SHP77 treated with DMSO at 0.1 percent for 48 hours (cell line): ENCODE measurements around the gene MKI67.
A peak's percentile ranks its signal among the peaks of the same experiment; 100 is the strongest.

ENCODE experiments used
- DNase-seq: peaks from one replicate; lab custom pipeline; 2025; lab: John Stamatoyannopoulos, UW

The MKI67 gene

GRCh38 chr10:128084364-128084763 is 41.9 kb downstream of the MKI67 start:
- no peak for DNase-seq

GRCh38 chr10:128083191-128083895 is 42.9 kb downstream of the MKI67 start:
- no peak for DNase-seq

- no peak for DNase-seq
These were observed 44.5 kb downstream of the MKI67 start for GRCh38 chr10:128081720-128082119.

DNA sequence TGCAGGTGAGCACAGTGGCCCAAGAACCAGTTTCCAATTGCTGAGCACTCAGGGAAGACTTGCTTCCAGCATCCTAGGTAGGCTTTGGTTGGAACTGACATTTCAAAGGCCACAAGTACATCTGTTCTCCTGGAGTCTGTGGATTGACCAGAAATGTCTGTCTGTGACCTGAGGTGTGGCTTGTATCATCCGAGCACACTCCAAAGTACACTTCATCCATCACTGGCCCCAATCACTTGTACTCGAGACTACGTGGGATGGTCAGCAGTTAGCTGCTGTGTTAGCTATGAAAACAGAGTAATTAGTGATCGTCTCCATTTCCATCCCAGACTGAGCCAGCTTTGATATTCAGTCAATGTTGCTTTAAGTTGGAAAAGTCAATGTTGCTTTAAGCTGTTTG is 45.0 kb downstream of the MKI67 start:
- DNase-seq: no peak

GRCh38 chr10:128080641-128081040 is 45.6 kb downstream of the MKI67 start:
- DNase-seq: no peak

- no peak for DNase-seq
These were observed 46.0 kb downstream of the MKI67 start for GRCh38 chr10:128080231-128080630.

DNA sequence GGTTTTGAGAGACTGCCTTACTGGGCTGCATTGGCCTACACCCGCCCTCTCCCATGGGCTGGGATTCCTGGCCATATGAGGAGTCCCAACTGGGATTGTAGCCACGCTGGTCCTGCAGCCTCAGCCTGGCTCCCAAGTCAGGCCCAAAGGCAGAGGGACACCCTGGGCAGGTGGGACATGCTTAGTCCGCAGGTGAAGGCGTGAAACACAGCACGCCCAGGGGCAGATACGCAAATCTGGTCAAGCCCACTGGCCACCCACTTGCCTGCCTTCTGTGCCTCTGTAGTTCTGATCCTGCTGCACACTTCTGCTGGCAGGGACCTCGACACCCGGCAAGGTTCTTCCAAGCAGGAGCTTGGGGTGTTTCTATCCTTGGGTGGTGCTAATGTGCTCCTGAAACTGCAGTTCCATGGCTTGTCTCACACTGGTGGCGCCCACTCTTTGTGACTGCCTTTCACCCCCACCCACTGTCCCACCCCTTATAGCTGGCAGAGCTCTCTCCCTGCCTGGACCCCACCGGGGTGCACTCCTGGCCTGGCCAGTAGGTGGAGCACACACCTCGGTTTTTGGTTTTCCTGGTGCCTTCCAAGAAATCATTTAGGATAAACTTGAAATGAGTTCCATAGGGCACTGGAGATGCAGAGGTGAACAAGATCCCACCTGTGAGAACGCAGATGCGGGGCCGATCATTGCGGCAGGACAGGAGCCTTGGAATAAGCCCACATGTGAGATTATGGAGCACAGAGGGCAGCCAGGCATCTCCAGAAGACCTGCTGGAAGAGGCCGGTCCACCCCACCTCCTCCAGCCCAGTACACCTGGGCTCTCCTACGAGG is 47.9 kb downstream of the MKI67 start:
- no peak for DNase-seq

- no peak for DNase-seq
These were observed 48.9 kb downstream of the MKI67 start for GRCh38 chr10:128077155-128077875.

GRCh38 chr10:128074589-128074988 is 51.6 kb downstream of the MKI67 start:
- no peak for DNase-seq

DNA sequence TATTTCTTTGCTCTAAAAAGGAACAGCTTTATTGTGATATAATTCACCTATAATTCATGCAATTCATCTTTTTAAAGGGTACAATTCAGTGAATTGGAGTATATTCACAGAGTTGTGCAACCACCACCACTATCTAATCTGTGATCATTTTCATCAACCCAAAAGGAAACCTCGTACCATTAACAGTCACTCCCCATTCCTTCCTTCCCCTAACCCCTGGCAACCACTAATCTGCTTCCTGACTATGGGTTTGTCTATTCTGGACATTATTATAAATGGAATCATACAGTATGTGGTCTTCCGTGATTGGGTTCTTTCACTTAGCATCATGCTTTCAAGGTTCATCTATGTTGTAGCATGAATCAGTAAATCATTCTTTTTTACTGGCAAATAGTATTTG is 52.3 kb downstream of the MKI67 start:
- DNase-seq: no peak

GRCh38 chr10:128072941-128073645 is 53.1 kb downstream of the MKI67 start:
- no peak for DNase-seq

GRCh38 chr10:128072046-128072445 is 54.2 kb downstream of the MKI67 start:
- DNase-seq: no peak

DNA sequence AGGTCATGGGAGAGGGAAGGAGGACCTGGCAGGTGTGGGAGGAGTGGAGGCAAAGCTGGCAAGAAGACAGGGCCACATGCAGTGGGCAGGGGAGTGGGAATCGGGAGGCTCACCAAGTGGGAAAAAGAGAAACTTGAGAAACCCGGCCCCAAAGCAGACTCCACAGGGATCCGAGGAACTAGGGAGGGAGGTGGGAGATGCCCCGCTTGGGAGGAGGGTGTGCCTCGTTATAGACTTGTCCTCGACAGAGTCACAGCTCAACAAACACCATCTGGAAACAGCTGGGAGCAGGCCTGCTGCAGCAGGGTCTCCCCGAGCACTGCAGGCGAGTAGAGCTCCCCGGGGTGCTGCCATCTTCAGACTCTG is 54.8 kb downstream of the MKI67 start:
- DNase-seq: no peak

GRCh38 chr10:128070721-128071416 is 55.4 kb downstream of the MKI67 start:
- no peak for DNase-seq

DNA sequence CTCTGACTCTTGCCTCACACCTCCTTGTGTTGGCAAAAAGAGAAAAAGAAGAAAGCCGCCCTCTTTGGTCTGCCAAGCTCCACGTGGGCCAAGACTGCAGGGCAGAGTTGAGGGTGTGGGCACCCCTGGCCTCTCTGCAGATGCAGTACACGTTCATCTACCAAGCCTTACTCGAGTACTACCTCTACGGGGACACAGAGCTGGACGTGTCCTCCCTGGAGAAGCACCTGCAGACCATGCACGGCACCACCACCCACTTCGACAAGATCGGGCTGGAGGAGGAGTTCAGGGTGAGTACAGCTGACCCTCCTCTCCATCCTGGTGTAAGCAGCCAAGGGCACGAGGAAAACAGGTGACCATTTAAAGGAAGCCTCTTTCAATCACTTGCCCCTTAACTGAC is 56.1 kb downstream of the MKI67 start:
- no peak for DNase-seq

DNA sequence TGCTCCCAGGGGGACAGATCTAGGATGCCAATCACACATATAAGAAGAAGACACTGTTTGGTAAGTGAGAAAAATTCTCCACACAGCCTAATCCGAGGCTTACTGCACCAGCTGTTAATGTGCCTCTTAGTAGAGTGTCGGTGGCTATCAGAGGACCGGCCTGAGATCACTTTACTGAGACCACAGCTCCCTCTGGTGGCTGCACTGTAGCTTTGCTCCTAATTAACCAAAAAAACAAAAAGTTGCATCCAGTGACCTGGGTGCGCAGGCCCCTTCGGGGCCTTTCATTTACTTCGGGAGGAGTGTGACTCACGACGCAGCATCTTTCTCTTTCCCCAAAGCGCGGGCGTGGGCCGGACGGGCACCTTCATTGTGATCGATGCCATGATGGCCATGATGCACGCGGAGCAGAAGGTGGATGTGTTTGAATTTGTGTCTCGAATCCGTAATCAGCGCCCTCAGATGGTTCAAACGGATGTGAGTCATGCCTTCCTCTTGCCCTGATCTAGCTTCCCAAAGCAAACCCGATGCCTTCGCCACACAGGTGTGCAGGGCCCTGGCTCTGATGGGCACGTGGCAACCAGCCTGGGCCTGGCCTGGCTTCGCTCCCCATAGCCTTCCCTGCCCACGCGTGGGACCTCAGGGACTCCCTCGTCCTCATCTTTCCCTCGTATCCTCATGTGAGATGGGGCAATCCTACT is 56.7 kb downstream of the MKI67 start:
- peak; percentile 26 for DNase-seq

DNA sequence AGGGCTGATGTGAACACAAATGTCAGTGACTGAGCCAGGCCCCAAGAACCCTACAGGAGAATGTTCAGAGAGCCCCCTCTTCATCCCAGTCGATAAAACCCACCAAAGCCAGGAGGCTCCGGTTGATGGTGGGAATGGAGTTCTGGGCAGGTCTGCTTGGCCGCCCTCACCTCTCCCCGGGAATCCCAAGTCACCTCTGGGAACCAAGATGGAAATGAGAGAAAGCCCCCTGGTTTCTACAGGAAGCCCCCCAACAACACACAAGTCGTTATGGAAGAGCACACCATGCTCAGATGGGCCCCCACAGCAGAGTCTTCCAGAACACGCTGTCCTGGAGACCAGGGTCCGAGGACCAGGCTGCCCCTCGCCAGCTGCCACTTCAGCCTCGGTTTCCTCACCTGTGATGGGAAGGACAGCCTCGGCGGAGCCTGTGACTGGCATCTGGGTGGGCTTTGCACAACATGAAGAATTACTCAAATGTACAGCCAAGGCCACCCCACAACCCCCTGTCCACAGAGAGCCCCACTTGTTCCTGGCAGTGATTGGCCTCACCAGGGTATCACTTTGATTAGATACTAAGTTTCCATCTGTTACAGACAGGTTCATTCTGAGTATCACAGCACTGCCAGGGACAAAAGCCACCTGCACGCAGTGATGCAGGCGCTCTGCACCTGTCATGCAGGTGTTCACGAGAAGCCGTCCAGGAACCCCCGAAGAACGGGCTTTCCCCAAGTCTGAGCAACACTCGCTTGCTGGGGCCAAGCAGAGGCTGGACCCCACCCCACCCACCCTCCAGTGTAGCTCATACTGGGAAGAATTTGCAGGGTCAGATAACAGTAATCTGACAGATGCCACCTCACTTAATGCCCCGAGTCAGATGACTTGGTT is 57.6 kb downstream of the MKI67 start:
- DNase-seq: no peak

DNA sequence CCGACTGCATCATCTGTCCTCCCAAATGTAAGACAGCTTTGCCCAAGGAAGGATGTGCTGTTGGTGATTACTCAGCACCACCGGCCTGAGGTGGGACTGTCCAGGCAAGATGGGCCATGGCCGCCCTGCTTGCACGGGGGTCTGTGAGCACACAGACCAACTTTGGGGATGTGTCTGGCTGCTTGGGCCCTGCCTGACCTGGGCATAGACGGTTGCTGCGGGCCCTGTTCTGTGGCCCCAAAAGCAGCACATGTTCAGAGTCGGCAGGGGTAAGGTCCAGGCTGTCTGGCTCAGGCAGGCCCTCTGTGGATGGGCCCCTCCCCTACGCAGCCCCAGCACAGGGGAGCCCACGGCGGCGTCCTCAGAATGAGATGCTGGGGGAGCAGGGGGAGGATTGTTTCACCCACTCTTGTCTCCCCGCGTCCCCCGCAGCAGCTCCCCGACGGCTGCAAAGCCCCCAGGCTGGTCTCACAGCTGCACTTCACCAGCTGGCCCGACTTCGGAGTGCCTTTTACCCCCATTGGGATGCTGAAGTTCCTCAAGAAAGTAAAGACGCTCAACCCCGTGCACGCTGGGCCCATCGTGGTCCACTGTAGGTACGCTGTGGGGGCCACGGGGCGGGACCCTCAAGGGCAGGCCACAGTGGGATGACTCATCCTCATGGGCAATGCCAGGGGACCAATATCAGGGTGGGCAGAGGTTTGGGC is 58.4 kb downstream of the MKI67 start:
- no peak for DNase-seq

DNA sequence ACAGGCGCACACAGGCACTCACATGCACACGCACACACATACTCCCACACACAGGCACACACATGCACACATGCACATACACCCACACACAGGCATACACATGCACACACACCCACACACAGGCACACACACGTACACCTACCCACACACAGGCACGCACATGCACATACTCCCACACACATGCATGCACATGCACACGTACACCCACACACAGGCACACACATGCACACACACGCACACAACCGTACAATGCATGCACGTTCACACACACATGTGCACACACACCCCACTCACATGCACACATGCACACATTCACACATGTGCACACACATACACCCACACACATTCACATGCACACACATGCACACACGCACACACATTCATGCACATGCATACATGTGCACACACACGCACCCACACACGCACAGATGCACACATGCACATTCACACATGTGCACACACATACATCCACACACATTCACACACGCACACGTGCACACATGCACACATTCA is 59.3 kb downstream of the MKI67 start:
- DNase-seq: no peak
